A549 treated with ZK216348 at 1 μM for 4 hours (cell line): ENCODE measurements around the gene OR1I1. TPM values are rescaled to one million over a fixed set of nuclear protein-coding genes. Genes with fewer than 3 reads are reported as not detected.

Experiments
- total RNA-seq: library from RNA; stranded (reverse); fragments of 200-300 nt; extraction: Qiagen RNA extraction; gene quantifications from 5 replicates; pipeline ENCODE4 v1.2.3, GENCODE V29; 2022; ENCODE audit warnings: low read depth

Gene OR1I1, protein sequence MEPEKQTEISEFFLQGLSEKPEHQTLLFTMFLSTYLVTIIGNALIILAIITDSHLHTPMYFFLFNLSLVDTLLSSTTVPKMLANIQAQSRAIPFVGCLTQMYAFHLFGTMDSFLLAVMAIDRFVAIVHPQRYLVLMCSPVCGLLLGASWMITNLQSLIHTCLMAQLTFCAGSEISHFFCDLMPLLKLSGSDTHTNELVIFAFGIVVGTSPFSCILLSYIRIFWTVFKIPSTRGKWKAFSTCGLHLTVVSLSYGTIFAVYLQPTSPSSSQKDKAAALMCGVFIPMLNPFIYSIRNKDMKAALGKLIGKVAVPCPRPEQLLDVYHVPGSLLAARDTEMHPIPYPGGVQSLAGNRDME
- not detected in 5 replicates for total RNA-seq

DNA sequence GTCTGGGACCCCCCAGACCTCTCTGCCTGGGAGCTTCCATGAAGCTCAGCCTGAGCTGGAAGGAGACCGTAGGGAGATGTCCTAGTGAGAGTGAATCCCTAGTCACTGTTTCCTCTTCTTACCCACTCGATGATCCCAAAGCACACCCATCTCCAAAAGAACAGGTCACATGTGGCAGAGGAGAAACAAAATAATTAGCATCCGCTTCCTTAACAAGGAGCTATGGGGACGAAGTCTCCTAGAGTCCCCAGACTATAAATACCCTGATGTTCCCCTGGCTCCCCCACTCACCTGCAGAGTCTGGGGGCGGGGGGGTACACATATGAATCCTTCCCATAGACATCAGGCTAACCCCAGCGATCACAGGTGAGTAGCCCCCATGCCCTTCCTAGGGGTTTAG is at the start of gene OR1I1:
TSS of gene OR1I1 (plus strand) at position 301 of the 400 bp plus-strand sequence. CDS start 4,855 bp downstream, outside the sequence.

DNA sequence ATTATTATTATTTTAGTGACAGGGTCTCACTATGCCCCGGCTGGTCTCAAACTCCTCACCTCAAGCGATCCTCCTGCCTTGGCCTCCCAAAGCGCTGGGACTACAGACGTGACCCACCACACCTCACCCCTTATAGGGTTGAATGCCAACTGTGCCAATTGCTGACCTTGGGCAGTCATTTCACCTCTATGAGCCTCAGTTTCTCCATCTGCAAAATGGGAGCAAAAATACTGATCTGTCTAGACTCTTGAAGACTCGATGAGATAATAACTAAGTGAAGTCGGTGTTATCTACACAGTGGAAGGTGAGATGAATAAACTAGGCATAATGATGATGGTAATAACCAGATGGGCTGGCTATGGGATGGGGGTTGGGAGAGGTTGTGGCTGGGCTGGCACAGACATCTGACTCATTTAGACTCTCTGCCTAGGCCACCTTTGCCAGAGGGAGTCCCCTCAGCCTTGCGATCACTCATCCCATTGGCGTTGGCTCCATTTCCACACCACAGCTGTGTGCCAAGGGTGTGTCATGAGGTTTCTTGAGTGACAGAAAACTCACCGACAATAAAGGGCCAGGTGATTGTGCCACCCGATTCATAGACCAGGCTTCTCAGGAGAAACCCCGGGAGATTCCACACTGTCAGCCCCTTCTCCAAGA is 33.0 kb upstream of the OR1I1 start, which contains the start of gene CASP14:
TSS of gene CASP14 (plus strand) at position 596 of the 657 bp plus-strand sequence. CDS start 2,772 bp downstream, outside the sequence.

DNA sequence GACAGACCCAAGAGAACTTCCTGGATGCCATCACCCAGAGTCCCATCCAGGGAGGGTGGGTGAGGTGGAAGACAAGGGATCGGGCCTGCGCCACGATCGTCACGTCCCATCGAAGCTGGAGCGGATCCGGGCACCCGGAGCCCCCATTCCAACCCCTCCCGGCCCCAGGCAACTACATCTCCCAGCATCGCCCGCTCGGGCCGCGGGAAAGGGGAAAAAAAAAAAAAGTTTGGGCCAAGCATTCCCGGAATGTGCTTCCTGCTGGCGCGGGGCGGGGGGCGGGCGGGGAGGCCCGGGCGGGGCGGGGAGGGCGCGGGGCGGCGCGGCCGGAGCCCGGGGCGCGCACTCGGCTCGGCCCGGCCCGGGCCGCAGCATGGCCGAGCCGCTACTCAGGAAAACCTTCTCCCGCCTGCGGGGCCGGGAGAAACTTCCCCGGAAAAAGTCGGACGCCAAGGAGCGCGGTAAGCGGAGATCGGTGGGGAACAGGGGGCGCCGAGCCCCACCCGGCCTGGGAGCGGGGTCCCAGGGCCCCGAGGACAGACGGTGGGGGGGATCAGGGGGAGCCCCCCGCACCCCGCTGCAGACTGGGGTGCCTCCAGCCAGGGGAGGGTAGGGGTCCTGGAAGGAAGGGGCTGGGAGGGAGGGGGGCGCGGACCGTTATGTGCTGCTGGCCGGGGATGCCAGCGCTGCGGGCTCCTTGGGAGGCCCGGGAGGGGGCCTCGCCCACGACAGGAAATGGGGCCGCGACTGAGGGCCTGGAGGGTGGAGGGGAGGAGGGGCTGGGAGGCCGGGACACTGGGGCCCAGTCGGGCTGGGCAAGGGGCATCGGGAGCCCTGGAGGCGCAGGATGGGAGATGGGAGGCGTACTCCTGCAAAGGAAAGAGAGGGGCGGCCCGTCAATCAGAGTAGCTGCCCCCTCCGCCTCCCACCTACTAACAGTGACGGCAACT is 25.3 kb downstream of the OR1I1 start, which contains the start of gene SYDE1:
TSS of gene SYDE1 (plus strand) at position 341 of the 950 bp plus-strand sequence. CDS start at position 374, 33 bp downstream.

Other genes with a start within 250 kb of the OR1I1 start
- not detected in 5 replicates for gene OR7A5, start 247.0 kb upstream of the OR1I1 start, total RNA-seq
- gene OR7C1, start 247.0 kb upstream of the OR1I1 start, total RNA-seq, result not detected in 5 replicates
- gene OR7A10, start 233.3 kb upstream of the OR1I1 start, total RNA-seq, result not detected in 5 replicates
- gene OR7A17, start 196.1 kb upstream of the OR1I1 start, total RNA-seq, result not detected in 5 replicates
- not detected in 5 replicates for gene OR7C2, start 140.7 kb upstream of the OR1I1 start, total RNA-seq
- not detected in 5 replicates for gene SLC1A6, start 102.3 kb upstream of the OR1I1 start, total RNA-seq
- gene CASP14, start 32.7 kb upstream of the OR1I1 start, total RNA-seq, result not detected in 5 replicates
- 9.3 to 19.2 TPM (median 17.4 TPM) in 5 replicates for gene SYDE1, start 25.2 kb downstream of the OR1I1 start, total RNA-seq
- gene NOTCH3, start 118.8 kb downstream of the OR1I1 start, total RNA-seq, result 6.2 to 16.3 TPM (median 13.3 TPM) in 5 replicates
- gene EPHX3, start 150.2 kb downstream of the OR1I1 start, total RNA-seq, result 0.12 TPM in 1 of 5 replicates, not detected in the others